NCI-H1048 (cell line): ENCODE data around the gene HIGD1A.
A peak's percentile ranks its signal among the peaks of the same experiment; 100 is the strongest.

ENCODE experiments used
- DNase-seq: peaks from one replicate; lab custom pipeline; 2025; lab: John Stamatoyannopoulos, UW

Gene HIGD1A

DNA sequence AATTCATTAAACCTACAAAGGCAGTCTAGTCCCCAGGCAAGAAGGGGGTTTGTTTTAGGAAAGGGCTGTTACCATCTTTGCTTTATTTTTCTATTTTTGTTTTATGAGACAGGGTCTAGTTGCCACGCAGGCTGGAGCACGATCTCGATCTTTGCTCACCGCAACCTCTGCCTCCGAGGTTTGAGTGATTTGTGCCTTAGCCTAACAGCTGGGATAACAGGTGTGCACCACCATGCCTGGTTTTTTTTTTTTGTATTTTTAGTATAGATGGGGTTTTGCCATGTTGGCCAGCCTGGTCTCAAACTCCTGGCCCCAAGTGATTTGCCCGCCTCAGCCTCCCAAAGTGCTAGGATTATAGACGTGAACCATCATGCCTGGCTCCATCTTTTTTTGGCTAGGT lies 4.9 kb downstream of the HIGD1A start:
- DNase-seq = no peak

DNA sequence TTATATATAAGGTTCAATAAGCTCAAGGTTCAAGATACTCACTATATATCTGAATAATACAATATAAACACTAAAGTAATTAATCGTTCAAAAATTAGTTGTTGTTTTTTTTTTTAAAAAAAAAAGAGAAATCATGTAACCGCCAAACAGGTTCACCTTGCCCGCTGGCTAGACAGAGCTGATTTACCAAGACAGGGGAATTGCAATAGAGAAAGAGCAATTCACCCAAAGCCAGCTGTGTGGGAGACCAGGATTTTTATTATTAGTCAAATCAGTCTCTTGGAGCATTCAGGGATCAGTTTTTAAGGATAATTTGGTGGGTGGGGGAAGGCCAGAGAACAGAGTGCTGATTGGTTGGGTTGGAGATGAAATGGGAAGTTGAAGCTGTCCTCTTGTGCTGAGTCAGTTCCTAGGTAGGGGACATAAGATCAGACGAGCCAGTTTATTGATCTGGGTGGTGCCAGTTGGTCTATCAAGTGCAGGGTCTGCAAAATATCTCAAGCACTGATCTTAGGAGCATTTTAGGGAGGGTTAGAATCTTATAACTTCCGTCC lies 7.9 kb downstream of the HIGD1A start:
- no peak for DNase-seq

DNA sequence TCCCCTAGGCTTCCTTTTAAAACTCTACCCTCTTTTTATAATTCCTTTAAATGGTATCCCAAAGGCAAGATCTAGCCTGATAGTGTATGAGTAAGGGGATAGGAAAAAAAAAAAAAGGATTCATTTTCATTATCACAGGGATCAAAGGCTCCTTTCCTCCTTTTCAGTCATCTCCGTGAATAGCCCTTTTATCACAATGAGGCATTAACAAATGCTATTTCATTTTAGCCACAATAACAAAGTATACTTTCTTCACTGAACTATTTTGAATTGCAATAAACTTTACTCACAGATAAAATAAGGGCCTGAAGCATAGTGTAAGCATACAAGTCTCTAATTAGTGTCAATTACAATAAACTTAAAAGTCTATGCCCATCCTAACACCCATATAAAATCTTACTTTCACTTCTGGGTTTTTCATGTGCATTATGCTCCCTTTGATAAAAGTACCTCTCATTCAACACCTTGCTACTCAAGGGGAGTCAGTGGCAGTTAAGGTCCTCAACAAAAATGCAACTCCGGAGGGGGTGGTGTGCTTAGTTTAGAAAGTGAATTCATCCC lies 8.6 kb downstream of the HIGD1A start:
- no peak for DNase-seq

DNA sequence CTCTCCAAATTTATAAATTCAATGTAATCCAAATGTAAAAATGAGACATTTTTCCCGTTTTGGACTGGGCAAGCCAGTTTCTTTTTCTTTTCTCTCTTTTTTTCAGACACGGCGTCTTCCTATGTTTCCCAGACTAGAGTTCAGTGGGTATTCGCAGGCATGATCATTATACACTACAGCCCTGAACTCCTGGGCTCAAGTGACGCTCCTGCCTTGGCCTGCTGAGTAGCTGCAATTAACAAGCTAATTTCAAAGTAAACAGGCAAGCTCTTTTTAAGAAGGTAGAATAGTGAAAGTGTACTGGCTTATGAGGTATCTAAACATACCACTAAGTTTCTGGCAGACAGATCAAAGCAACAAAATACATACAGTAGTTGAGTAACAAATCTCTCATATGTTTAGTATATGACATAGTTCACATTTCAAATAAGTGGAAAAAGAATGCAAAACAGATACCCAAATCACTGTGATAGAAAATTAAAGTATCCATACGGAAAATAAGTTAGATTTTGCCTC lies 13.5 kb downstream of the HIGD1A start:
- no peak for DNase-seq

DNA sequence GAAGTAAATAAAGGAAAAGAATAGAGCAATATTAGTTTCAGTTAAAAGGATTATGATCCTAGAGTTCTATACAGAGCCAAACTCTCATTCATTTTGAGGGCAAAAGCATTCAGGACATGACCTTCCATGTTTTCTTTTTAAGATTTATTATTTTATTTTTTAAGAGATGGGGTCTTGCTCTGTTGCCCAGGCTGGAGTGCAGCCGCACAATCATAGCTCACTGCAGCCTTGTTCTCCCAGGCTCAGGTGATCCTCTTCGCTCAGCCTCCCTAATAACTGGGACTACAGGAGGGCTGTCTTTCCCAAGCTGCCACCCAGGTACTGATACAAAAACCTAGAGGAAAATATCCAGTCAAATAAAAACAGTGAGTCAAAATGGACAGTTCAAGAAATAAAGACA lies 17.7 kb downstream of the HIGD1A start:
- DNase-seq = no peak

DNA sequence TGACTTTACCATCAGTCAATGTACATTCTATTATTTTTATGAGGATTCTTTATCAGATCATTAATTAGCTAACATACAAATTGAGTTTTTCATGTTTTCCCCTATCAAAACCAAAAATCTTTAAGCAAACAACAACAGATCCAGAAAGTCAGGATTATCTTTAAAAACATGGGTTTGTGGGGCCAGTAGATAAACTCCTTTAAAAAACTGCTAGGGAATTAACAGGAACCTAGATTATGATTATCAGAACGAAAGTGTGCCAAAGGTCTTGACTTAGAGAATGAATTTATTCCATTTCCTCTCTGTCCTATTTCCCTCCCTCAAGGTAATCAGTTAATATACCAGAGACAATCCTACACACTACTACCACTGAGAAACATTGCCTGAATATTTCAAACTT lies 18.1 kb downstream of the HIGD1A start:
- DNase-seq = no peak

DNA sequence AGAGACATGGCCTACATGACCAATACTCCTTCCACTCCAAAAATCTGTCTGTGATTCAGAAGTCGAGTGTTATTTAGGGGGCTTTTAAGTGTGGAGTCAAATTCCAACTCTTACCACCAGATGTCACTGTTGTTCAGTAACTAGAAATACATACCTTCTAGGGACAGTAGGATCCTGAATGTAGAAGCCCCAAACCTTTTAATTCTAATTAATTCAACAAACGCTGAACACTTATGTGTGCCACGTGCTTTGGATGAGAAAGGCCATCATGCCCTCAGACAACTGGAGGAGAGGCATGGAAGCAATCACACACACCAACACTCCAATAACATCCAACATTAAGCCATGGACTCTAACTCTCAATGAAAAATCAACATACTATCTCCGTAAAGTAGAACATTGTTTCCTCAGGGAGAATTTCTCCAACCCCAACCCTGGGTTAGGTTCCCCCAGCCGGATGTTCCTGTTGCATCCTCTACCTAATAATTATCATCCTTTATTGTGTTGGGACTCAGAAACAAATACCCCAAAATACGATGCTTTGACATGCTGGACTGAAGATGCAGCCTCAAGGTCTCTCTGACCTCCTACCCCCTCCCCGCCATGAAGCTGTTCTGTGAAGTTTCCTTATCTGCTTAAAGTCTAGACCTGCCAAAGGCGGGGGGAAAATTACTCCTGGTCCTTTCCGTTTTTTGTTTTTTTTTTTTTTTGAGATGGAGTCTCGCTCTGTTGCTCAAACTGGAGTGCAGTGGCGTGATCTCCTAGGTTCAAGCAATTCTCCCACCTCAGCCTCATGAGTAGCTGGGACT lies 23.2 kb downstream of the HIGD1A start:
- peak; percentile 51 for DNase-seq

DNA sequence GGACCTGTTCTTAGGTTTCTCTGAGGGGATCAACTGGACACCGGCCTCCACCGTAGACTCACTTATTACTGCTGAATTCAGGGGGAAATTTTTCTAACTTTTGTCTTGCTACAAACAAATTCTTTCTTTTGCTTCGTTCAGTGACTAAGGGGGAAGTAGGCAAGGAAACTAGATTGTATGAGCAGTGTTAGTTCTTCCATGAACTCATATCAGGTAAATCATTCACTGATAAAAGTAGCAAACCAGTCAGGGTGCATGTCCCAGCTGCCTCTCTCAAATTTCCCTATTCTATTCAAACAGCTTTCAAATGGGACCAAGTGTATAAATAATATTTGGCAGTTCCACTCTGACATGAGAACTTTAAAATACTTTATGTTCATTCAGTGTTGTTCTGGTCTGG lies 23.9 kb downstream of the HIGD1A start:
- DNase-seq = no peak

DNA sequence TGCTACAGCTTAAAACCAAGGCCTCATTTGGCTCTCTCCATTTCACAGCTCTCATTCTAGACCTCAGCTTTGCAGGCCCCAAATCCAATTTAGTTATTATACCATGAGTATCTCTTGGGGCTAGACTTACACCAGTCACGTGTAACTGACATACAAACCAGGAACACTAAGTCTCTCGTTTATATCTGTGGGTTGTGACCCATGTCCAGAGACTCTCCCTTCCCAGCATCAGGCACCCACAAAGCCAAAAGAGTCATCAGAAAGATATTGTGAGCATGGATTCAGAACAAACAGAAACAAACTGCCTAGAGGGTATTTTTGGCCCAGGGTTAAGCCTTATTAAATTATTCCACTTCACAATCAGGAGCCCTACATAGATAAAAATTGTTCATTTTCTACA lies 25.6 kb downstream of the HIGD1A start:
- no peak for DNase-seq

DNA sequence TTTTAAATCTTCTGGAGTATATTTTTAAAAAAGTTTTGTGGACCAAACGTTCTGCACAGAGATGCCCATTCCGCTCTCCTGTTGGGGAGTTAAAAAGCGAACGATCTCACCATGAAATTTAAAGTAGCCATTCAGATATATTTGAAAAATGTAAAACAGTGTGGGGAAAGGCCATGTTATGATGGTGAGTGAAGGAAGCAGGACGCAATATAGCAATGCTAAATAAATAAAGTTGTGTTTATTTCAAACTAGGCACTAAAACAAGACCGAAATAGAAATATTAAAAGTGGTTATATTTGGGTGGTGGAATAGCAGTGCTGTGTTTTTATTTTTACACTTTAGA lies 30.9 kb downstream of the HIGD1A start:
- DNase-seq = no peak

DNA sequence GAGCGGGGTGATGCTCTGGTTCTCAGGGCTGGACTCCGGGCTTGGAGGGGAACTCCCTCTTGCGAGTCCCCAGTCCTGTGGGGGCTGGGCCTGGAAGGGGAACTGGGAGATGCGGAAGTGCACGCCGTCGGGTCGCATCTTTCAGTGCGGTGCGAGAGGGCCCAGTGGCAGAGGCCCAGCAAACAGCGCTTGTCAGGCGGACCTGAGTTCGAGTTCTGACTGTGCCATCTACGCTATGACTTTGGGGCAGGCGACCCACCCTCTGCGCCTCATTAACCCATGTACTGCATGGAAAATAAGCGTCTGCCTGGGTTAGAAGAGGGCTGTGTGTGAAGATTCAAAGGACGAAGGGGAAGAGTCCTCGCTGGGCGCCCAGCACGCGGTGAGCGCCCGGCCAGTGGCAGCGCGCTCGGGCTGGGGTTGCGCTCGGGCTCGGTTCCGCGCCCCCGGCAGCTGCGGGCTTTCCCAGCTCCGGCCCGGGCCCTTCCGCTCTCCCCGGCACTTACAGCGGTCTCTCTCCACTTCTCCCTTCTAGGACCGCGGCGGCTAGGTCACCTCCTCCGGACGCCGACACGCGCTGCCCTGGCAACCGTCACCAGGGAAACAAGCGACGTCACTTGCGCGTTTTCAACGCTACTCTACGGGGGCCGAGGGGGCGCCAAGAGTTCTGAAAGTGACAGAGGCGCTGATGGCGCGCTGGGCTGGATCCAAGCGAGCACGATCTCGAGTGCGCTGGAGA lies 31.5 kb downstream of the HIGD1A start, which contains the start of gene CCDC13:
Gene CCDC13 (minus strand): TSS at position 584 of the 739 bp plus-strand sequence. CDS start 14,908 bp downstream, outside the sequence.
- DNase-seq = no peak

DNA sequence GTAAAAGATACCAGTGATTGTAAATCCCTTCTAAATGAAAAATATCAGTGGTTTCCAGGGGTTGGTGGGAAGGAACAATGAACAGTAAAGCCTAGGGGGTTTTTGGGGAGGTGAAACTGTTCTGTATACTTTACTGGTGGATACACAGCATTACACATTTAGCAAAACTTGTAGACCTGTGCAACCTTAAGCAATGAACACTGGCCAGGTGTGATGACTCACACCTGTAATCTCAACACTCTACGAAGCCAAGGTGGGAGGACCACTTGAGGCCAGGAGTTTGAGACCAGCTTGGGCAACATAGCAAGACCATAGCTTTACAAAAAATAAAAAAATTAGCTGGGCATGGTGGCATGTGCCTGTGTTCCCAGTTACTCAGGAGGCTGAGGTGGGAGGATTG lies 33.0 kb downstream of the HIGD1A start:
- DNase-seq = no peak

DNA sequence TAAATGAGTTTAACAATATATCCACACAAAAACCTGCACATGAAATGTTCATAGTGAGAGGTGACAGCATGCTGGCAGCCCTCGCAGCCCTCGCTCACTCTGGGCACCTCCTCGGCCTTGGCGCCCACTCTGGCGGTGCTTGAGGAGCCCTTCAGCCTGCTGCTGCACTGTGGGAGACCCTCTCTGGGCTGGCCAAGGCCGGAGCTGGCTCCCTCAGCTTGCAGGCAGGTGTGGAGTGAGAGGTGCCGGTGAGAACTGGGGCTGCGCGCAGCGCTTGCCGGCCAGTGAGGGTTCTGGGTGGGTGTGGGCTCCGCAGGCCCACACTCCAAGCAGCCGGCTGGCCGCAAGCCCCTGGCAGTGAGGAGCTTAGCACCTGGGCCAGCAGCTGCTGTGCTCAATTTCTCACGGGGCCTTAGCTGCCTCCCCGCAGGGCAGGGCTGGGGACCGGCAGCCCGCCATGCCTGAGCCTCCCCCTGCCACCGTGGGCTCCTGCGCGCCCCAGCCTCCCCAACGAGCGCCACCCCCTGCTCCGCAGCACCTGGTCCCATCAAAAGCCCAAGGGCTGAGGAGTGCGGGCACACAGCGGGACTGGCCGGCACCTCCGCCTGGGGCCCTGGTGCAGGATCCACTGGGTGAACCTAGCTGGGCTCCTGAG lies 34.7 kb downstream of the HIGD1A start:
- no peak for DNase-seq

DNA sequence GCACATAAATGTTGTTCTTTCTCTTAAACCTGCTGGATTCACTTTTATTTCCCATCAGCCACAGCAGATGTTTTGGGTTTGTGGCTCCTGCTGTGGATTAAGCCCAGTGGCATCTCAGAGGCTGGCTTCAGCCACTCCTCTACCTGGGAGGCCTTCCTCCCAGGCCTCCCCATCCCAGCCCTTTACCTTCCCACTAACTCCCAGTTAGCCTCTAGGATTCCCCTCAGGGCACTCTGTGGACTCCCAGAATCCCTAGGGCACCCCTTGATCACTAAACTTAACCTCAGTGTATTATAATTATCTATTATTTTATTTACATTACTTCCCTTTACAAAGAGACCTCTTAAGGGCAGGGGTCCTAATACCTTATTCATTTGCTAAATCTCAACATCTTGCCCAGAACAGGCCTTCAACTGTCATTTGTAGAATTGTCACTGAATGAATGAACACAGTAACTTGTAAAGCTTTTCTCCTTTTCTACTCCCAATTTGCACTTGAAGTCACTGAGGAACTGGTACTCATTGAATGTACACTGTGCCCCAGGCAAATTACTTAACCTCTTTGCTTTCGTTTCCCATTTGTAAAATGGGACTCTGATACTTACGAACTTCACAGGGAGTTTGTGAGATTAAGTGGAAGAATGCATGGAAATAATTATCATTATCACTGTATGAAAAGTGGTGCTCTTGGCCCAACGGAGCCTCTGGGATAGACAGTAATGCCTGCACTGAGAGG lies 39.6 kb downstream of the HIGD1A start:
- no peak for DNase-seq

DNA sequence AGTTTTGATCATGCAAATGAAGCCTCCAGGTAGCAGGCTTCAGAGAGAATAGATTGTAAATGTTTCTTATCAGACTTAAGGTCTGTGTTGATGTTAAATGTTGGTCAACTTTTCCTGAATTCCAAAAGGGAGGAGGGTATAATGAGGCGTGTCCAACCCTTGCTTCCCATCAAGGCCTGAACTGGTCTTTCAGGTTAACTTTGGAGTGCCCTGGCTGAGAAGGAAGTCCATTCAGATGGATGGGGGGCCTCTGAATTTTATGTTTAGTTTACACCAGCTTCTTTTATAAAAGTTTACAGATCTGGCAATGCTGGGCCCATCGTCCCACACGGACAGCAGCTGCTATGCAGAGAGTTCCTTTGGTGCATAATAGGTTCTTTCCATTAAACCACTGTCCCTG lies 40.2 kb downstream of the HIGD1A start:
- no peak for DNase-seq

DNA sequence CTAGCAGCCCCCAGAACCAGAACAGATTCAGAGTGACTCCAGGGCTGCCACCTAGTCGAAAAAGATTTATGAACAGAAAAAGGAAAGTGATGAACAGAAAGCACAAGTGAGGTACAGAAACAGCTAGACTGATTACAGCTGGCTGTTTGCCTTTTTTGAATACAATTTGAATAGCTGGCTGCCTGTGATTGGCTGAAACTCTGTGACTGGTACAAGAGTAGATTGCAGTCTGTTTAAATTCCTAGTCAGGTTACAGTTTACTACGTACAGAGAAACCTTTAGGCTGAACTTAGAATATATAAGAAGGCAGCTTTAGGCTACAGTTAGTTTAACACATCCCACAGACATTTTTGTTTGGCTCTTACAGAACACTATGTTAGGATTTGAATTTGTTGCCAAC lies 41.3 kb downstream of the HIGD1A start:
- DNase-seq = peak; percentile 48

DNA sequence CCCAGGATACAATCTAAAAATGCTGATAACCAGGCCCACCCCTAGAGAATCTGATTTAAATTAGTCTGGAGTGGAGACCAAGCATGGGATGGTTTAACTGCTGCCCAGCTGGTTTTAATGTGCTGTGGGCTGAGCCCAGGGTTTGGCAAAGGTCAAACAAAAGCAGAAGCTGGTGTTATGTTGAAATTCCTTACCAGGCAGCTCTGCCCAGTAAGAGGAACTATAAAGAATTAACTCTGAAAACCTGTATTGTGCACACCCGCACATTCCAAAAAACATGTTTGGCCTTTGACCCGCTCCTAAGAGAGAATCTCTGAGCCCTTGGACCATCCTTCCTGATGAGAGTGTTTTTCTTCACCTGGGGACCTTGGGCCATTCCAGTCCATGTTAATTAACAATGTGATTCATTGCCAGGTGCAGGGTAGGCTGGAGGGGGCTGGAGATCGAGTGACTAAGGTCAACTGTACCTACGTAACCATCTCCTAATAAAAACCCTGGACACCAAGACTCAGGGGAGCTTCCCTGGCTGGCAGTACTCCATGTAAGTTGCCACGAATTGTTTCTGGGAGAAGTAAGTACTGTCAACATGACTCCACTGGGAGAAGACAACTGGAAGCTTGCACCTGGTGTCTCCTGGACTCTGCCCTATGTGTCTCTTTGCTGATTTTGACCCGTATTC lies 42.1 kb downstream of the HIGD1A start:
- no peak for DNase-seq

DNA sequence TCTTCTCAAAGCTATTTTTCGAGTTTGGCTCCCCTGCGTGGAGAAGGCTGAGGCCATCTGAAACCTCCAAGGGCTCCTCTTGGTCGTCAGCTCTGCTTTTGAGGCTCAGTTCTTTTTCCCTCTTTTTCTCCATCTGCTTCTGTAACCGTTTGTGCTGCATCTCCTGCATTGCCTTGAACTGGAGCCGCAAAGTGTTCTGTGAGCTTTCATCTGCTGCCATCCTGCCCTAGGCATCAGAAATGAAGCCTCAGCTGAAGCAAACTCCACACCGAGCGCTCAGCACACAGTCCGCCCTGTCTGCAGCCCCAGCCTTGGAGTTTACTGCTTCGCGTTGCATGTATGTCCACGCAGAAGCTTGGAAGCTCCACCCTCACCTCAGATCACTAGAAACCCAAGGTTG lies 46.2 kb downstream of the HIGD1A start:
- DNase-seq = no peak

DNA sequence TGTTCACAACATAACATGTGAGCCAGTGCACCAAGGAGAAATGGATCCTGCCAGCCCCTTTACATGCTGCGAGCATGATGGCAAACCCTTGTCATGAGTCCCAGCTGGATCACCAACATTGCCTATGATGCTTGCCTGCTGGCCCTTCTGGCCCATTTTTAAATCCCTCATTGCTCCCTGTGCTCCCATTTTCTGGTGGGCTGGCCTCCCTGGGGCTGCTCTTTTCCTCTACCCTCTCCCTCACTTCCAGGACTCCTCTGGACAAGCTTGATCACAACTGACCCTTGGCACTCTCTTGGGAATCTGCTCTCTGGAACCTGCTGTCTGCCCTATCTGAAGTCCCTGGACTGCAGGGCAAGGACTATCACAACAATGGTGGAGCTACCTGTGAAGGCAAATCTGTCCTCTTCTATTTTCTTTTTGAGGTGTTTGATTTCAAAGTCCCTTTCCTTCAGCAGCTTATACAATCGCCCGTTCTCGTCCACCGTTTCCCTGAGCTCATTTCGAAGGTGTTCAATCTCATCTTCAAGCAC lies 47.5 kb downstream of the HIGD1A start:
- no peak for DNase-seq

DNA sequence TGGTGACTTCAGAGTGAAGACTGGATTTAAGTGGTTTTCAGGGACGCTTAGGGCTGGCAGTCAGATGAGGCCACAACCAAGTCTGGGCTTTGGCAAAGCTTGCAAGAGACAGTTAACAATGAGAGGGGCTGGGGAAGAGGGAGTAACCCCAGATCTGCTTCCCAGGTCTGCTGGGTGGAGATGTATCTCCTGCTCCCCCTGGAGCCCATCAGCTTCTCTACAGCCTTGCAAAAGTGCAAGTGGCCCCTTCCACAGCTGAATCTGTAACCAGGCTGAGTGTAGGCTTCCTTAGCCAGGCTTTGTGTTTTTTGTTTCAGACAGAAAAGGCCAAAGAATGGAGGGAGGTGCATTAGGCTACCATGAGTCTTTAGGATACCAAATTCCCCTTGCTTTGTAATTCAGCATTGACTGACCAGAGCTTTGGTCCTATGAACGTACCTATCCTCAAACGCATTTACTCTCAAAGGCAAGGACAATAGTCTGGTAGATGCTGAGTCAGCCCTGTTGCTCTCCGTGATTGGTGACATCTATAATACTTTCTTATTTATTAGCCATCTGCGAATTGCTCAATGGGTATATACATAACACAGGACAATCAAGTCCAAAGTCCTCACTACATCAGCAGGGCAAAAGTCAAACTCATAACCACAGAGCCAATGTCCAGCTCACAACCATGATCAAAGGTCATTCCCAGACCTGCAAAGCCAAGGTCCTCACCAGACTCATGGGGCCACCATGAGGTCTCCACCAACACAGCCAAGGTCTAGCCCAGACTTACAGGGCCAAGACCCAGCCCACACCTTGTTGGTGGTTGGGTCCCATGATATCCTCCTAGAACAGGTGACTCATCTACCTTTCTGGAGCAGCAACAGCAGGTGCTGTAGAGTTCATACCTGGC lies 48.4 kb downstream of the HIGD1A start:
- DNase-seq = no peak
